Endometrial microvascular endothelial cells (primary cell): ENCODE data around the gene MARCOL. TPM values are rescaled to one million over a fixed set of nuclear protein-coding genes. Genes with fewer than 3 reads are reported as not detected.
"Not testable (repeated sequence)": the region's sequence is repeated elsewhere in the genome, so short reads cannot be mapped to it uniquely, and the experiment has no call there.

ENCODE experiments used
- in situ Hi-C: cut with HindIII; loops from 2 replicates; pipeline ENCODE4 v1.10.0; 2017; ENCODE audit warnings: low sequenced_read_pairs, low pct_unique_long_range_greater_than_20kb; ENCODE audit errors: inconsistent ontology term
- total RNA-seq: library from RNA; depleted of rRNA; stranded (reverse); fragments of >200 nt; gene quantifications from one replicate; pipeline ENCODE4 v1.2.3, GENCODE V29; 2015; ENCODE audit errors: inconsistent ontology term

Gene MARCOL
- total RNA-seq, 1 donor from 2014 or later, result not detected

GRCh38 chr5:148255456-148255855, 17.1 kb downstream of the MARCOL start:
- in situ Hi-C loops, result no loop called here

- in situ Hi-C loops, result no loop called here
These were observed 21.0 kb downstream of the MARCOL start for GRCh38 chr5:148259288-148259687.

GRCh38 chr5:148261221-148261620, 22.9 kb downstream of the MARCOL start:
- in situ Hi-C loops, result no loop called here

GRCh38 chr5:148267962-148268361, 29.6 kb downstream of the MARCOL start:
- in situ Hi-C loops, result no loop called here

- in situ Hi-C loops, result no loop called here
These were observed 30.2 kb downstream of the MARCOL start, which contains the start of gene SPINK13 for GRCh38 chr5:148268566-148268965. SPINK13 (plus strand) TSS chr5:148268794; CDS start chr5:148270073, 1,279 bp downstream.

GRCh38 chr5:148275129-148275528, 36.8 kb downstream of the MARCOL start:
- in situ Hi-C loops, result not testable (repeated sequence)

GRCh38 chr5:148280893-148281292, 42.6 kb downstream of the MARCOL start:
- in situ Hi-C loops, result not testable (repeated sequence)

- in situ Hi-C loops, result not testable (repeated sequence)
These were observed 43.0 kb downstream of the MARCOL start for GRCh38 chr5:148281336-148281735.

- in situ Hi-C loops, result no loop called here
These were observed 52.2 kb downstream of the MARCOL start for GRCh38 chr5:148290271-148291195.

Other genes starting within 250 kb of the MARCOL start
- not detected for gene SPINK5, start 174.5 kb upstream of the MARCOL start, total RNA-seq
- gene SPINK14, start 70.0 kb upstream of the MARCOL start, total RNA-seq, result not detected
- not detected for gene SPINK6, start 35.5 kb upstream of the MARCOL start, total RNA-seq
- gene SPINK13, start 30.3 kb downstream of the MARCOL start, total RNA-seq, result not detected
- gene SPINK7, start 73.9 kb downstream of the MARCOL start, total RNA-seq, result not detected
- not detected for gene SPINK9, start 97.0 kb downstream of the MARCOL start, total RNA-seq
- 36.6 TPM for gene FBXO38, start 145.4 kb downstream of the MARCOL start, total RNA-seq